AG04450 (cell line): ENCODE data around the gene BST2. TPM values are rescaled to one million over a fixed set of nuclear protein-coding genes. Genes with fewer than 3 reads are reported as not detected.

Experiments used
- CTCF ChIA-PET: fragments of 300-600, 350-600 bp; formaldehyde crosslinking; extraction: SDS; loops from one replicate; lab custom pipeline; 2022; ENCODE audit warnings: antibody characterized with exemption, inconsistent platforms; lab: Charles Lee
- POLR2A ChIA-PET: fragments of 350-600 bp; formaldehyde crosslinking; extraction: SDS; loops from one replicate; lab custom pipeline; 2021; ENCODE audit warnings: antibody characterized with exemption, inconsistent platforms; lab: Yijun Ruan, JAX
- DNase-seq: peaks from one replicate; pipeline ENCODE4 v3.0.0-alpha.2; 2011; ENCODE audit warnings: low read depth, low spot score
- H3K27ac ChIP-seq: one replicate; pipeline ENCODE4 v1.5.1; 2012; ENCODE audit warnings: low read depth, low read length, control low read depth
- H3K27me3 ChIP-seq: one replicate; pipeline ENCODE4 v1.6.0; 2012; ENCODE audit warnings: low read length; ENCODE audit not compliant: control insufficient read depth, insufficient read depth
- H3K4me3 ChIP-seq: 2 replicates; pipeline ENCODE4 v1.5.1; 2011; ENCODE audit warnings: mild to moderate bottlenecking, low read depth, low read length, control low read depth
- H3K9me3 ChIP-seq: 2 replicates; pipeline ENCODE4 v1.5.1; 2012; ENCODE audit warnings: low read length; ENCODE audit not compliant: control insufficient read depth, insufficient read depth
- polyA plus RNA-seq: library from polyadenylated mRNA; depleted of rRNA; stranded (reverse); fragments of >200 nt; gene quantifications from 2 replicates; pipeline ENCODE4 v1.2.3, GENCODE V29; 2011
- TF ChIP-seq, protein P1 (sequence below): IDR thresholded peaks from 2 replicates; pipeline ENCODE4 v1.5.1; 2011; ENCODE audit warnings: low read depth, low read length, control low read depth, inconsistent platforms

Gene BST2
- polyA plus RNA-seq, 1 experiment = 1.9 TPM

DNA sequence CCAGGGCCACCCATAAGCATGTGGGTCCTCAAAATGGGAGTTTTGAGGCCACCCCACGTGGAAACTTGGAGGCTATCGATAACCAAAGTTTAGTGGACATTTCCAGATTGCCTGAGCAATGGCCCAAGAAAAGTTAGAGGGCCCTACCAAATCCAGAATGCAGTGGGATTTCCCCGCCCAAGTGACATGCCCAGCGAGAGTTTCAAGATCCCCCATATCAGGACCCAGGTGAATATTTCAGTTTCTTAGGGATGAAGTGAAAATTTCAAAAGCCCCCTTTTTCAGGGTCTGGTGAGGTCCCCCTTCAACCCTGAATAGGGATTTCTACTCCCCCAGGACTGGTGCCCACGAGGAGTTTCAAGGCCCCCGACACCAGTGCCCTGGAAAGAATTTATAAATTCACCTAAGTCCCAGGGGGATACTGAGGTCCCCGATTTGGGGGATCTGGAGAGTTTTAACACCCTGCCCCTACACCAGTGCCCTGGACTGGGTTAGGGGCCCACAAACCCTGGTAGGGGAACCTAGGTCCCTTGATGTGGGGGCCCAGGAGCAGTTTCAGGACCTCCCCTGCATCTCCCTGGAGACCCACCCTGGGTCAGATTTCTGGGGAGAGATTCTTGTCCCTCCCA is 695 bp downstream of the BST2 start:
- ChIA-PET POLR2A (interaction anchor here (0.7 kb wide), 1 partner anchor 15 kb away, joined by 4 read pairs; the partner anchor contains the start of gene MVB12A), CTCF (no interaction called here)
- no peak overlapping the region for H3K4me3 ChIP-seq
- TF ChIP-seq, protein P1, sequence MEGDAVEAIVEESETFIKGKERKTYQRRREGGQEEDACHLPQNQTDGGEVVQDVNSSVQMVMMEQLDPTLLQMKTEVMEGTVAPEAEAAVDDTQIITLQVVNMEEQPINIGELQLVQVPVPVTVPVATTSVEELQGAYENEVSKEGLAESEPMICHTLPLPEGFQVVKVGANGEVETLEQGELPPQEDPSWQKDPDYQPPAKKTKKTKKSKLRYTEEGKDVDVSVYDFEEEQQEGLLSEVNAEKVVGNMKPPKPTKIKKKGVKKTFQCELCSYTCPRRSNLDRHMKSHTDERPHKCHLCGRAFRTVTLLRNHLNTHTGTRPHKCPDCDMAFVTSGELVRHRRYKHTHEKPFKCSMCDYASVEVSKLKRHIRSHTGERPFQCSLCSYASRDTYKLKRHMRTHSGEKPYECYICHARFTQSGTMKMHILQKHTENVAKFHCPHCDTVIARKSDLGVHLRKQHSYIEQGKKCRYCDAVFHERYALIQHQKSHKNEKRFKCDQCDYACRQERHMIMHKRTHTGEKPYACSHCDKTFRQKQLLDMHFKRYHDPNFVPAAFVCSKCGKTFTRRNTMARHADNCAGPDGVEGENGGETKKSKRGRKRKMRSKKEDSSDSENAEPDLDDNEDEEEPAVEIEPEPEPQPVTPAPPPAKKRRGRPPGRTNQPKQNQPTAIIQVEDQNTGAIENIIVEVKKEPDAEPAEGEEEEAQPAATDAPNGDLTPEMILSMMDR = no peak
- DNase-seq = no peak
- H3K9me3 ChIP-seq = no peaks in the 10 kb centered on the region; the same call in 1 of the 2 replicates
- H3K27ac ChIP-seq = no peak overlapping the region
- H3K27me3 ChIP-seq = peaks cover 2% of the 10 kb centered on the region

DNA sequence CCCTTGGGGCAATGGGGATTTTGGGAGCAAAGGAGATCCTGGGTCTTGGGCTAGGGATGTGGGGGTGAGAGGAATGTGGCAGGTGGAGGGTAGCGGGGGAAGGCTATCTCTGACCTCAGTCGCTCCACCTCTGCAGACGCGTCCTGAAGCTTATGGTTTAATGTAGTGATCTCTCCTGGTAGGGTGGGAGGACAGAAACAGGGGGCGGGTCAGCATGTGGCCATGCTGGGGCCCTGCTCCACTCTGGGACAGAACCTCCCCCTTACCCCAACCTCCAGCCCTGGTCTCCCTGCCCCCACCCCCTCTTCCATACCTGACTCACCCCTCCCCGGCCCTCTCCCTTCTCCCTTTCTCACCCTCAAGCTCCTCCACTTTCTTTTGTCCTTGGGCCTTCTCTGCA is 1.4 kb downstream of the BST2 start:
- no peak for DNase-seq
- no peak overlapping the region for H3K27ac ChIP-seq
- H3K27me3 ChIP-seq = peaks cover 2% of the 10 kb centered on the region
- no peak overlapping the region for H3K4me3 ChIP-seq
- TF ChIP-seq, protein P1 = no peak
- POLR2A ChIA-PET = interaction anchor here (0.7 kb wide), 1 partner anchor 178 kb away, joined by 6 read pairs; the partner anchor contains the start of gene OCEL1
- H3K9me3 ChIP-seq = no peaks in the 10 kb centered on the region; the same call in 1 of the 2 replicates
- CTCF ChIA-PET = interaction anchor here (1.2 kb wide), 1 partner anchor 18 kb away, joined by 6 read pairs; no protein-coding TSS in a partner anchor

DNA sequence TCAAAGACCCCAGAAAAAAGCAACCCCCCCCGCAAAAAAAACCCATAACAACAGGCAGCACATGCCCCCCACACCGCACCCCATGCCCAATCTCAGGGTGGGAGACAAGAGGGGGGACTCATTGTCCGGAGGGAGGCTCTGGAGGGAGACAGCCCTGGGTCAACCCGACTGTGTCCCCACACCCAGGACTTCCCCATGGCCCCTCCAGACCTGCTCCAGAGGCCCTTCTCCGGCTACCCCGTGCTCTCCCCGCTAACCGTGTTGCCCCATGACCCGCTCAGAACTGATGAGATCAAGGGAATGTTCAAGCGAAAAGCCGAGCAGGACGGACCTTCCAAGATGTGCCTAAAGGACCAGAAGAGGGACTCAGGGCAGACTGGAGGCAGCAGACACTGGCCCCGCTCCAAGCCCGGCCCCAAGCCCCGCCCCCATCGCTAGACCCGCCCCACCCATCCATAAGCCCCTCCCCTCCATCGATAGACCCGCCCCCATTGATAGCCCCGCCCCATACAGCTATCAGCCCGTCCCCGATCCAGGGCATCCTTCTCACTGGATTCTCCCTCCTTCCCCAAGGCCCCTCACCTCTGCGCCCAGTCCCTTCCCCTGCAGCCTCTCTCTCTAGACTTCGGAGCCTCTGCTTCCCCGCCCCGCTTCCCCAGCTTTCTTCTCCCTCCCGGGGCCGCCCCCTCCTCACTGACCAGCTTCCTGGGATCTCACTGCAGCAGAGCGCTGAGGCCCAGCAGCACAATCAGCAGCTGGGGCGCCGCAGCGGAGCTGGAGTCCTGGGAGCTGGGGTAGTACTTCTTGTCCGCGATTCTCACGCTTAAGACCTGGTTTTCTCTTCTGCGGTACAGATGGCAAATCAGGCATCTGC is 2.2 kb downstream of the BST2 start:
- DNase-seq = no peak
- POLR2A ChIA-PET = interaction anchor here (0.7 kb wide), 1 partner anchor 177 kb away, joined by 6 read pairs; the partner anchor contains the start of gene OCEL1
- H3K27me3 ChIP-seq = peaks cover 2% of the 10 kb centered on the region
- H3K27ac ChIP-seq = no peak overlapping the region
- TF ChIP-seq, protein P1 = no peak
- CTCF ChIA-PET = interaction anchor here (0.5 to 1.2 kb wide), 2 partner anchors 11 to 18 kb away, joined by 3 to 6 read pairs; no protein-coding TSS in a partner anchor
- H3K9me3 ChIP-seq = no peaks in the 10 kb centered on the region; the same call in 1 of the 2 replicates
- no peak overlapping the region for H3K4me3 ChIP-seq

DNA sequence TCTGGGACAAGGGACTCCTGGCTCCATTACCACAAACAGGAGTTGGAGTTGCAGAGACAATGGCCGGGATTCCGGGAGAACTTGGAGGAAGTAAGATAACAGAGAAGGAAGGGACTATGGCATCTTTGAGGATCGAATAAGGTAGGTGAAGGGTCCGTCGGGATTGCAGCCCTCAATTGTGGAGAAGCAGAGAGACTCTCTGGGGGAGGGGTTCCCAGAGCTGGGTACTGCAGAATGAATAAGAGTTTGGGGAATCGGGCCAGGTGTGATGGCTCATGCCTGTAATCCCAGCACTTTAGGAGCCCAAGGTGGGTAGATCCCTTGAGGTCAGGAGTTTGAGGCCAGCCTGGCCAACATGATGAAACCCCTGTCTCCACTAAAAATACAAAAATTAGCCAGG is 3.8 kb downstream of the BST2 start:
- Histone ChIP-seq H3K27me3 (peaks cover 2% of the 10 kb centered on the region), H3K9me3 (no peaks in the 10 kb centered on the region; the same call in 1 of the 2 replicates), H3K4me3 (no peak overlapping the region), H3K27ac (no peak overlapping the region)
- DNase-seq = no peak
- POLR2A ChIA-PET = no interaction called here
- TF ChIP-seq, protein P1 = no peak
- CTCF ChIA-PET = no interaction called here
